Adrenal gland (tissue), 19 donors: ENCODE data around the gene OTOF. TPM values are rescaled to one million over a fixed set of nuclear protein-coding genes. Genes with fewer than 3 reads are reported as not detected.

Source experiments
- DNase-seq, 7 donors: peaks; one replicate each; pipeline ENCODE4 v3.0.0-alpha.2; 2019 to 2020
- H3K27ac ChIP-seq, 5 donors: fragments of 200-600 bp; sonication (generic) in 4 of 5; 1 replicate in 3 of 5; 2 replicates in 2 of 5; pipeline versions ENCODE4 v1.5.1 to v1.8.0; 2016 to 2020; ENCODE audit warnings: mild to moderate bottlenecking in 1 of 5
- H3K27me3 ChIP-seq: fragments of 200-600 bp; 2 replicates; pipeline ENCODE4 v1.8.0; 2021
- H3K36me3 ChIP-seq, 2 donors: fragments of 200-600 bp; replicated peaks in 1 of 2; 1 replicate in 1 of 2; 2 replicates in 1 of 2; pipeline versions ENCODE4 v1.5.1 to v1.8.0; 2018 to 2022
- H3K4me1 ChIP-seq, 2 donors: fragments of 200-600 bp; replicated peaks in 1 of 2; 1 replicate in 1 of 2; 2 replicates in 1 of 2; pipeline versions ENCODE4 v1.5.1 to v1.8.0; 2018 to 2021
- H3K4me3 ChIP-seq, 4 donors: fragments of 200-600 bp; sonication (generic) in 3 of 4; one replicate each; pipeline ENCODE4 v1.5.1; 2016 to 2018
- H3K9me3 ChIP-seq, 3 donors: fragments of 200-600 bp; sonication (generic) in 1 of 3; replicated peaks in 1 of 3; 1 replicate in 2 of 3; 2 replicates in 1 of 3; pipeline versions ENCODE4 v1.5.1 to v1.8.0; 2016 to 2021
- POLR2A ChIP-seq, 2 donors: fragments of 450-650 bp; IDR thresholded peaks; one replicate each; pipeline ENCODE4 v1.6.1; 2017; ENCODE audit warnings: antibody characterized with exemption in 2 of 2, mild to moderate bottlenecking in 2 of 2, moderate library complexity in 1 of 2
- WGBS, 4 donors: extraction: QIAGEN DNeasy Blood & Tissue Kit in 2 of 4; methylation state at CpG; one replicate each; pipeline versions ENCODE4 v1.1.5 to v1.1.7; 2013 to 2017; 5-methylcytosine and 5-hydroxymethylcytosine counted together
- intact Hi-C, 2 donors: fragments of 100-400 bp; cut with DNase I; formaldehyde crosslinking; loops; one replicate each; pipeline versions ENCODE4 v1.14.1 to v1.15.0; 2022 to 2023
- long read RNA-seq, 10 donors: library from polyadenylated mRNA in 3 of 10; unstranded in 2 of 10; stranded (forward) in 1 of 10; transcript quantifications; one replicate each; pipeline ENCODE4 v2.0.0 and lab custom pipeline, GENCODE V29; 2021 to 2026
- polyA plus RNA-seq, 3 donors: library from polyadenylated mRNA; stranded (reverse); fragments of 200-250 nt in 2 of 3; fragments of 350-450 nt in 1 of 3; fragmentation: Illumina TruSeq in 1 of 3; extraction: RNeasy Lipid Tissue Mini Kit (QIAGEN cat#74804) in 1 of 3; gene quantifications; one replicate each; pipeline ENCODE4 v1.2.3, GENCODE V29; 2013 to 2014
- total RNA-seq, 9 donors: library from RNA; depleted of rRNA in 4 of 9; stranded (reverse); fragments of >200 nt in 4 of 9; fragments of 120-200 nt in 1 of 9; fragmentation: NEBNext Ultra II Directional in 1 of 9; extraction: Animal tissue kit (Norgen Biotek cat#: 25700) in 1 of 9; gene quantifications; one replicate each; pipeline versions ENCODE4 v1.1.0 to v1.2.4, GENCODE V29; 2013 to 2023
- TF ChIP-seq, protein P1 (sequence below), 6 experiments: fragments of 450-650 bp in 4 of 6; fragments of 200-600 bp in 2 of 6; sonication (generic) in 1 of 6; IDR thresholded peaks; 1 replicate in 5 of 6; 2 replicates in 1 of 6; pipeline versions ENCODE4 v1.5.1 to v1.8.0; 2016 to 2021; ENCODE audit warnings: antibody characterized with exemption in 6 of 6, mild to moderate bottlenecking in 2 of 6, moderate library complexity in 1 of 6
- donor health status: healthy with polysubstance abuse.
- donor health status: Bipolar disorder and iron deficiency.
- donor health status: DM: yes; HTN: yes; CAD: no.
- donor health status: DM: no; HTN: no; CAD: no.
- donor health status: DM: no; HTN: no; CAD: no.
- donor health status: DM: yes; HTN: yes; CAD: no.

The OTOF gene
- total RNA-seq (1 to 10 TPM in 5 of 9 donors, under 1 TPM in 4; 0.18 to 2.0 (median 1.1) TPM), polyA plus RNA-seq (1 to 10 TPM in 2 of 3 donors, under 1 TPM in 1; 0.33 to 1.6 (median 1.1) TPM)
- long read RNA-seq, donor 1 = 0 reads
- long read RNA-seq, donor 2 = 0 reads
- long read RNA-seq, donor 3 = 0 reads
- long read RNA-seq, donor 4 = 0 reads
- long read RNA-seq, donor 5, partial matches to known transcripts = 2 of 9 reads
- long read RNA-seq, donor 5, other reads (novel, unspliced or antisense) = 7 of 9 reads
- long read RNA-seq, donor 6, partial matches to known transcripts = 1 of 2 reads
- long read RNA-seq, donor 6, other reads (novel, unspliced or antisense) = 1 of 2 reads
- long read RNA-seq, donor 7 = 0 reads
- long read RNA-seq, donor 8 = 0 reads
- long read RNA-seq, donor 9 = 0 reads
- long read RNA-seq, donor 10 = 0 reads

DNA sequence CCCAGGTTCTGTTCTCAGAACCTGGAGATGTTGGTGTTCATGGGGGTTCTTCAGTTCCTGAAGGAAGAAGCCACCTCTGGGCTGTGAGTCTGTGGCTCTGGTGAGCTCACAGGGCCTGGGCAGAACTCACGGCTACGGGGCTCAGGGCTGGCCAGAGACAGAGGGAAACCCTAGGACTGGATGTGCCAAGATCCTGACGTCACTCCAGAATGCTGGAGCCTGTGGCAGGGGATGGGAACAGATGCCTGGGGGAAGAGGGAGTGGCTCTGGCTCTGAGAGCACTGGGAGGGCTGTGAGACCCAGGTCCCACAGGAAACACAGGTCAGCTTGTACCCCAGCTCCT lies at the start of gene OTOF:
OTOF (minus strand) TSS at position 214 of the 343 bp plus-strand sequence.
- no peaks in the 10 kb centered on the region for H3K36me3 ChIP-seq
- no peak within 1 kb of the TSS for H3K27ac ChIP-seq
- intact Hi-C loops = no loop called here
- H3K4me3 ChIP-seq = no peak within 1 kb of the TSS
- 40 to 46% (median 42%) methylated on average over 3 of the region's 3 CpGs for WGBS, 4 donors
- H3K9me3 ChIP-seq = no peaks in the 10 kb centered on the region
- no peaks in the 10 kb centered on the region for H3K27me3 ChIP-seq
- peak; percentile 61 to 91 (median 82) for DNase-seq
- peaks cover 4 to 18% of the 10 kb centered on the region in 2 donors for H3K4me1 ChIP-seq
- no peak for TF ChIP-seq POLR2A (IDR thresholded peaks at IDR 0.05)
- TF ChIP-seq, protein P1, sequence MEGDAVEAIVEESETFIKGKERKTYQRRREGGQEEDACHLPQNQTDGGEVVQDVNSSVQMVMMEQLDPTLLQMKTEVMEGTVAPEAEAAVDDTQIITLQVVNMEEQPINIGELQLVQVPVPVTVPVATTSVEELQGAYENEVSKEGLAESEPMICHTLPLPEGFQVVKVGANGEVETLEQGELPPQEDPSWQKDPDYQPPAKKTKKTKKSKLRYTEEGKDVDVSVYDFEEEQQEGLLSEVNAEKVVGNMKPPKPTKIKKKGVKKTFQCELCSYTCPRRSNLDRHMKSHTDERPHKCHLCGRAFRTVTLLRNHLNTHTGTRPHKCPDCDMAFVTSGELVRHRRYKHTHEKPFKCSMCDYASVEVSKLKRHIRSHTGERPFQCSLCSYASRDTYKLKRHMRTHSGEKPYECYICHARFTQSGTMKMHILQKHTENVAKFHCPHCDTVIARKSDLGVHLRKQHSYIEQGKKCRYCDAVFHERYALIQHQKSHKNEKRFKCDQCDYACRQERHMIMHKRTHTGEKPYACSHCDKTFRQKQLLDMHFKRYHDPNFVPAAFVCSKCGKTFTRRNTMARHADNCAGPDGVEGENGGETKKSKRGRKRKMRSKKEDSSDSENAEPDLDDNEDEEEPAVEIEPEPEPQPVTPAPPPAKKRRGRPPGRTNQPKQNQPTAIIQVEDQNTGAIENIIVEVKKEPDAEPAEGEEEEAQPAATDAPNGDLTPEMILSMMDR (IDR thresholded peaks at IDR 0.05) = no peak

DNA sequence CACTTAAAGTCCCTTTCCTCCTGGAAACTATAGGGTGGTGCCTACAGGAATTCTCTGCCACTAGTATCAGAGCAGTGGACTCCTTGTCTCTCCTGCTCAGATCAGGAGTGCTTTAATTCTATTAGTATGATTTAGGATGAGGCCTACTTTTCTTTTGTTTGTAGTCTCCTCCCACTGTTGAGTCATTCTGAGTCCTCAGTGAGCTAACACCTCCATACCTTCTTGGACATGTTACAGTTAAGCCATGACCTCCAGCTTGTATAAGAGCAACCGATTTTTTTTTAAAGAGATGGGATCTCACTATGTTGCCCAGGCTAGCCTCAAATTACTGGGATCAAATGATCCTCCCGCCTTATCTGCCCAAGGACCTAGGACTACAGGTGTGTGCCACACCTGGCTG lies 48.7 kb upstream of the OTOF start:
- no peak for DNase-seq
- 56 to 84% (median 76%) methylated on average over 2 of the region's 2 CpGs for WGBS, 4 donors
- TF ChIP-seq, protein P1 (IDR thresholded peaks at IDR 0.05) = no peak
- no peak for TF ChIP-seq POLR2A (IDR thresholded peaks at IDR 0.05)

GRCh38 chr2:26526105-26526504 lies 48.2 kb upstream of the OTOF start:
- H3K4me1 ChIP-seq = no peaks in the 10 kb centered on the region
- H3K4me3 ChIP-seq = no peak overlapping the region
- intact Hi-C loops = no loop called here
- H3K27ac ChIP-seq = no peak overlapping the region
- peaks cover 6% of the 10 kb centered on the region for H3K27me3 ChIP-seq
- H3K36me3 ChIP-seq = no peaks in the 10 kb centered on the region
- no peak for DNase-seq
- TF ChIP-seq, protein P1 (IDR thresholded peaks at IDR 0.05) = no peak
- no peak for TF ChIP-seq POLR2A (IDR thresholded peaks at IDR 0.05)
- no peaks in the 10 kb centered on the region for H3K9me3 ChIP-seq
- WGBS, 4 donors = 73 to 82% (median 78%) methylated on average over 1 of the region's 1 CpG

More for the DNA sequence above, 48.7 kb upstream of the OTOF start:
- intact Hi-C loops = no loop called here
- Histone ChIP-seq H3K4me3 (no peak overlapping the region), H3K36me3 (no peaks in the 10 kb centered on the region), H3K4me1 (no peaks in the 10 kb centered on the region), H3K27me3 (peaks cover 4% of the 10 kb centered on the region), H3K9me3 (no peaks in the 10 kb centered on the region), H3K27ac (no peak overlapping the region)

DNA sequence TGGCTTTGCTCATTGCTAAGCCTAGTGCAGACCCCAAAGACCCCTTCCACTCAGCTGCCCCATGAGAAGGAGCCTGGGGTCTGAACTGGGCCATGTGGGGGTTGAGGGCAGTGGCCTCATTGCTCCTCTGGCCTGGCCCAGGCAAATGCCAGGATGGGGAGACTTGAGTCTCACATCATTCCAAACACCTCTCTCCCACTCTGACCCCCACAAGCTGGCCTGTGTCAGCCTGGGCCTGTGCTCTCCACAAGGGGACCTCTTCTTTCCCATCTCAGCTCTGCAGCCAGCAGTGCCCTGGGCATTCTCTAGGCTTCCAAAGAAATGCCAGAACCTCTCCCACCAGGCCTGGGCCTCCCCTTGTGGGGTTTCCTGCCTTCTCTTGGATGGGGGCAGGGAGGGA lies 45.8 kb upstream of the OTOF start:
- intact Hi-C loops = no loop called here

More for the DNA sequence above, 45.8 kb upstream of the OTOF start:
- no peak overlapping the region for H3K4me3 ChIP-seq
- no peaks in the 10 kb centered on the region for H3K4me1 ChIP-seq
- DNase-seq = no peak
- H3K36me3 ChIP-seq = no peaks in the 10 kb centered on the region
- TF ChIP-seq POLR2A (IDR thresholded peaks at IDR 0.05) = no peak
- TF ChIP-seq, protein P1 (IDR thresholded peaks at IDR 0.05) = no peak
- no peak overlapping the region for H3K27ac ChIP-seq
- peaks cover 6% of the 10 kb centered on the region for H3K27me3 ChIP-seq
- no peaks in the 10 kb centered on the region for H3K9me3 ChIP-seq
